GM19324 (cell line): ENCODE measurements around the gene WFDC6.

Experiments
- ATAC-seq: cut with Tn5 transposase; IDR thresholded peaks from one replicate; pipeline ENCODE4 v1.9.1; 2021; ENCODE audit warnings: mild to moderate bottlenecking, moderate library complexity; ENCODE audit not compliant: unreplicated experiment, low FRiP score

The WFDC6 gene

DNA sequence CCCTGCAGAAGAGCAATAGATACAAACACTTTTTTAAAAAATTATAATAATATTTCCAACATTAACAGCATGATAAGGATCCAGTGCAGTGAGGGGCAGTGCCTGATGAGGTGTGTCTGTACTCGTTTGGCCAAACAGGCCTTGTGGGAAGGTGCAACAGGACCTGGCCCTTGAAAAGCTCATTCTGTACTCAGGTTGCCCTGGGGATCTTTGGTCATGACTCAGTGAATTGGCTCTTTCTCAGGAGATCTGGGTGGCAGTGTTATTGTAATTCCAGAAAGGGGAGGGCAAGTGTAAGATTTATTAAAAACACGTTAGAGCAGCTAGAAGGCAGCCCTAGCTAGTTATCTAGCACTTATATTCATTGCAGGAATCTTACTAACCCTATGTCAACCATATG is 21.0 kb downstream of the WFDC6 start:
- ATAC-seq, result no peak

DNA sequence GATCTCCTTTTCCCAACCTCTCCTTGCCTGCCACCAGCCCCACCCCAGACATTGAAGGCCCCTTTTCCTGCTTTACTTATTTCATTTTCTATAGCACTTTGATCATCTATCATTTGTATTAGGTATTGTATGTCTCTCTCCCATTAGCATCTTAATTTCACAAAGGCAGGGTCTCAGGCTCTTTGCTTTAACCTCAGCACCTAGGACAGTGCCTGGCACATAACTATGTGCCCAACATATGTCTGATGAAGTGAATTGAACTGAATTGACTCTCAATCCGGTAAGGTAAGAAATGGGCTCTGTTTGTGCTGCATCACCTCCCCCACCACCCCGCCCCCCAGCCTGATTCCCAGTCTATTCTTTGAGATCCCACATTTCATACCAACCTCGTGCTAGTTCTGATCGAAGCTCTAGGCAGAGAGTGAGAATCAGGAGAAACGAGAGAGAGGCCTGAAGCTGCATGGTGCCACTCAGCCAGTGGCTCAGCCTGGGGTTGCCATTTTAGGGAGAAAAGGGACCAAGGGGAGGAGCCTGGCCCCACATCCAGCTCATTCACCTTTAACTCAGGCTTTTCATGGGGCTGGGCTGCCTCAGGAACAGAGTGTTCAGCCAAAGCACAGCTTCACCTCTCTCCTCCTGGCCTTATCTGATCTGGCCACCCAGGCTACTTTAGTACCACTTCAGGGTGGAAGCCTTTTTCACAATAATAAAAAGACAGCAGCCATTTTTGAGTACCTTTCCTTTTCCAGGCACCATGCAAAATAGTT is 24.0 kb downstream of the WFDC6 start, which contains the start of gene SPINT3:
TSS of gene SPINT3 (minus strand) at position 476 of the 767 bp plus-strand sequence. CDS start at position 462, 14 bp downstream.
- ATAC-seq, result no peak

DNA sequence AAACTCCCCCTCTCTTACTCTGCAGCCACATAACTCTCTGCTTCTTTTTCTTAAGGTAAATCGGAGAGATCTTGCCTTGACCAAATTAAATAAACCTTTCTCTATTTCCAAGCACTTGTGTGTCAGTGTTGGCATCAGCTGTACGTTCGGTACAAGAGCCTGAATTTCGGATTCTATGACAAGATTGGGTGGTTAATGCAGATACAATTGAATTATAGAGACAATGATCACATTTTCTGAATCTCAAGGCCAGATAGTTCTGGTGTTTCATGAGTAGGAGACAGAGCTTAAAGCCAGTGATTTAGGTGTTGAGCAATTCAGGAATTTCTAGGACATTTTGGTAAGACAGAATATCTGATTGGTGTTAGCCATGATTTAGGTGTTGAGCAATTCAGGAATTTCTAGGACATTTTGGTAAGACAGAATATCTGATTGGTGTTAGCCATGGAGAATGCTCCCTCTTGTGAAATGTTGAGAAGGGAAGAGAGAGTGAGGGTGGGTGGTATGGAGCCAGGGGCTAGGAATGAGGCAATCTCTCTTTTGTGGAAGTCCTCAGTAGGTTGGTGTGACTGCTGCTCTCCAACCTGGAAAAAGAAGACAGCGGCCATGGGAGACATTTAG is 28.9 kb downstream of the WFDC6 start:
- ATAC-seq, result no peak

DNA sequence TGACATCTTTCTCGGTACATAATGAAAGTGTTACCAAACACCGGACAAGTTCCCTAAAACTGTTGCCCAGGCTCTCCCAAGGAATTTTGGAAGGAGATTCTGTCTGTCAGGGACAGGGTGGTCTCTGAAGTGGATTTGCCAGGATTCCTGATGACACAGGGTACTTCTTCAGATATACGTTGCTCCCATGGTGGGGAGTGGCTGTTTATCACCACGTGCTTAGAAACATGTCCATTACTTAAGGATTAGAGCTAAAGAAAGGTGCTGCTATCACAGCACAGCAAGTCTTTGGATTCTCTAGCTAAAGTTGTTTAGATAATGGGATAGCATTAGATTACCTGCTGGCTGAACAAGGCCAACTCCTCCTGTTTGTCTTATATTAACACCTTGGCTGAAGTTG is 30.2 kb downstream of the WFDC6 start:
- ATAC-seq, result no peak

DNA sequence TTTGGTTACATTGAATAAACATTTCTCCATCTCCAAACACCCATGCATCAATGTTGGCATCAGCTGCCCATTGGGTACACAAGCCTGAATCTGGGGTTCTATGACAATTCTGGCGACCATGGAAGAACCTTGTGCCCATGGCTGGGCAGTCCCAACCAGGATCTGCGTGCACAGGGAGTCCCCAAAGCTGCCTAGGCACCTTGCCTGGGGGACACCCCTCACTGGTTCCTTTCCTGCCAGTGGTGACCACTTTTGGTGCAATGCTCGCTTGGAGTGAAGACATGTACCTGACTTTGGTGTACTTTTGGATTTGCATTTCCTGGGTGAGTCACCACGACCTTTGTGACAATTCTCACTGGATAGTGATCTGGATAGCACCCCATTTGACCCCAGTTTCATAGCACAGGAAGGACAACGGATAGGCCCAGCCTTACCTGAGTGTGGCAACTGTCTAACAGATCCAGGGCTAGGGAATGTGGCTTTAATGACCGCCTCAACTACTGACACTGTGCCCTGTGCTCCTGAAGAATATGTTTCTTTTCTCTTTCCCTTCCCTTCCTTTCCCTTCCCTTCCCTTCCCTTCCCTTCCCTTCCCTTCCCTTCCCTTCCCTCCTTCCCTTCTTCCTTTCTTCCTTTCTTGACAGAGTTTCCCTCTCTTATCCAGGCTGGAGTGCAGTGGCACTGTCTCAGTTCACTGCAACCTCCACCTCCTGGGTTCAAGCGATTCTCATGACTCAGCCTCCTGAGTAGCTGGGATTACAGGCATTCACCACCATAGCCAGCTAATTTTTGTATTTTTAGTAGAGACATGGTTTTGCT is 31.0 kb downstream of the WFDC6 start:
- no peak for ATAC-seq

DNA sequence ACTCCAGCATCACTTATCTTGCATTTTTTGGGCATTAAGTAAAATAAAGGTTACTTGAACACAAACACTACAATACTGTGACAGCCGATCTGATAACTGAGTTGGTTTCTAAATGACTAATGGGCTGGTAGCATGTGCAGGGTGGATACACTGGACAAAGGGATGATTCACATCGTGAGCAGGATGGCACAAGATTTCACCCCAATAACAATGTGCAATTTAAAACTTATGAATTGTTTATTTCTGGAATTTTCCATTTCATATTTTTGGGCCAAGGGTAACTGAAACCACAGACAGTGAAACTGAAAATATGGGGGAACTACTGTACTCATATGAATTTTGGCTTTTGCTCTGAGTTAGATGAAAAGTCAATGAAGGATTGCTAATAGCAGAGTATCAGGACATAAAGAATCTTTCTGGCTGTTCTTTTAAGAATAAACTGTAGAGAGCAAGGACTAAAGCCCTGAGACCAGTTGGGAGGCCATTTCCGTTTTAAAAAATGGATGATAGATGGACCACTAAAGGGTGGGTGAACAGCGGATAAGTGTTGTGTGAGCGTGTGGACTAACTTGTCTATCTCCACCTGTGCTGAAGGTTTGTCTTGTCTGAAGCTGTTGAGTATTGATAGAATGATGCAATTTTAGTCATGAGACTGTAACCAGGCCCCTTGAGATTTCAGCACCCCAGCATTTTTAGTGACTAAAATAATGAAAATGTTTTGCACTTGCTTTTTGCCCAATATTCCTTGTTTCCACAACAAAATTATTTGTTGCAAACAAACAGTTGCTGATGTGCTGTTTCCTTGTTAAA is 32.1 kb downstream of the WFDC6 start:
- no peak for ATAC-seq

DNA sequence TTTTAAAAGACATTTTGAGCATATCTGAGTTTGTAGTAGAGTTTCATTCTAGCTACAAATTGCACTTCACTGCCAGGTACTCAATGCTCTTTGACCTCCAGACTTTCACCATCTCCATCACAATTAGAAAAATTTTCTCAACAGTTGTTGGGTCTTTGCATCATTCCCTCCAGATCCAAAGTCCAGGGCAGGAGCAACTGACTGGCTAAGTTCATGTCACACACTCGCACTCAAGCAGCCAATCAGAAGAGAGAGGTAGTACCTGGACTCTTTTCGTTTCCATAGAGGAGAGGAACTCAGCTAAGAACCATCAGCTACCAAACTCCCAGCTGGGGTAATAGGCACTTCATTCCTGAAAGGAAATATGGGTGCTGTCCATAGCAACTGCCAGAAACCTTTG is 32.9 kb downstream of the WFDC6 start:
- ATAC-seq, result no peak

DNA sequence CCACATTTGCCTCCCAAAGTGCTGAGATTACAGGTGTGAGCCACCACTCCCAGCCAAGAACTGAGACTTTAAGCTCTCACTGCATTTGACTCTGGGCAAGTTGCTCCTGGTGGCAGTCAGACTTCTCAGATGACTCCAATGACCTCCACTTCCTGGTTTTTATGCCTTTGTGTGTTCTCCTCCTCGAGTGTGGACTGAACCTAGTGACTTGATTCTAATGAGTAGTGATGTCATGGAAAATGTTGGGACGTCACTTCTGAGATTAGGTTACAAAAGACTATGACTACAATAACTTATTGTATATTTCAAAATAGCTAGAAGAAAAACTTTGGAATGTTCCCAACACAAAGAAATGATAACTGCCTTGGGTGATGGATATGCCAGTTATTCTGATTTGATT is 35.9 kb downstream of the WFDC6 start:
- no peak for ATAC-seq

DNA sequence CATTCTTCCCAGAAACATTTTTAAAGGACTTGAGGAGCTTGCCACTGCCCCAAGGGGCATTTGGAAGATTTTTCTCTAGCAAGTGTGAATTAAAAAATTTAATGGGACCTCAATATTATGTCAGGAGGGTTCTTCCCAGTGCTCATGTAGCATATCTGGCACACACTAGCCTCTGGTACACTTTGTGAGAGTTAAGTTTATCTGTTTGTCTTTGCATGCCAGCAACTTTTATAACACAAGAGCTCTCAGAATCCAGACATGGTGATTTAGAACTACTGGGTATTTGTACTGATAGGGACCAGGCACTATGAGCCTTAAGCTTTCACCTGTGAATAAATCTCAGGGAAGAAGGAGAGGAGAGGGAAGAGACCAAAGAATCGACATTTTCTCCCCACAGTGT is 36.7 kb downstream of the WFDC6 start:
- no peak for ATAC-seq

DNA sequence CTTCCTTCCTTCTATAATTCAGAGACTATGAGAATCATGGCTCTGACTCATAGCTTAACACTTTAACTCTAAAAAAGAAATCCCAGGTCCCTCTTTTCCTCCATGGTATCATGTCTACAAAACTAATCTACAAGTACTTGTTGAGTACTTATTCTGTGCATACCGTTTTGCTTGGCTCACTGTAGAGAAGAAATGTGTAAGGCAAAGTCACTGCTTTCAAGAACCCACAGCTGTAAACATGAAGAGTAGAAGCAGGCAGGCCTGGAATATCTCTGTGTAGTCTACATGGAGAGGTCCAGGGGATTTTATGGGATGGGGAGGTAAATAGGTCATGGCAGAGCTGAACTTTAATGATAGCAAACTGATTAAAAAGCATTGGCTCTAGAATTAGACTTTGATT is 37.7 kb downstream of the WFDC6 start:
- no peak for ATAC-seq

DNA sequence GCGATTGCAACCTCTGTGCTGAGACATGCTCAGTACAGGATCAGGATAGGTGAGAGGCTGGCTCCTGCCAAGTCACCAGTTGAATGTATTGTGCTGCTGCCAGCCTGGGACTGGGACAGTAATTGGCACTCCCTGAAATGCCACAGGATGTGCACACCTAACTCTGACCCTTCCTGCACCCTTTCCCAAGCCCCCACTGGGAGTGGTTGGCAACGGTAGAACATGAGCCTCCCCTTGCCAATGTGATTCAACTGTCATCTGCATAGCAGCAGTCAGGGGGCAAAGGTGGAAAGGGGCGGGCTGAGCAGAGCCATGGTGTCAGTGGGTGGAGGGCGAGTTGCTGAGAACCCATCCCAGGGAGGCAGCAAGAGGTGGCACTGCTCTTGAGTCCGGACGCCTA is 39.3 kb downstream of the WFDC6 start:
- ATAC-seq, result no peak

DNA sequence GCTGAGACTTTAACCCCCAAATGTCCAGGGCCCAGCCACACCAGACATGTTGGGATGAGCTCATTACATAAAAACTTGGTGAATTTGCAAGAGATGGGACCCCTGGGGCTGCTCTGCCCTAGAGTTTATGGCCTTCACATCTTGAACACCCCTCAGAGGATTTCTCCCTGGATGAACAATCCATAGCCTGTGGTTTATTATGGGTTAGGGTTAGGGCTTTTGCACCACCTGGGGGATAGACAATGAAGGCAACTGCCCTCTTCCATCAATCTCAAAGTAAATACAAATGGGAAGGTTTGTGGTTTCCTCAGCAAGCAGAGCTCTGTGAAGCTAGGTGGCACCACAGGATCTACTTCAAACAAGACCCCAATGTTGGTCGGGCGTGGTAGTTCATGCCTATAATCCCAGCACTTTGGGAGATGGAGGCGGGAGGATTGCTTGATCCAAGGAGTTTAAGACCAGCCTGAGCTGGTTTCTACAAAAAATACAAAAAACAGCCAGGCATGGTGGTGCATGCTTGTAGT is 41.2 kb downstream of the WFDC6 start:
- no peak for ATAC-seq

DNA sequence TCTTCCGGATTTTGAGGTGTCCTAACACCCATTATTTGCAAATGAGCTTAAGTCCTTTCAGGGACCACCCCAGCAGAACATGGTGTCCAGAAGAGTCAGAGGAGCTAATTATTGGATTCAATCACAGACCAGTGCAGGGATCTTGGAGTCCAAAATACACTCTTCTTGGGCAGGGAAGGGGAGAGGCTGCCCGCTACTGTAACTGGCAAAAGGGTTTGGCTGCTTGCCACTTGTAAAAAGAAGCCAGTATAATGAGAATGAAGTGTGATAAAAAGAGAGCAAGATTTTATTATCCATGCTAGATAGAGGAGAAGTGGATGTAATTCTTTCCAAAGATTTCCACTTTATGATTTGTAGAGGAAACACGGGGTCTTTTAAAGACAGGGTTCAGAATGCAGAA is 43.1 kb downstream of the WFDC6 start:
- ATAC-seq, result no peak

DNA sequence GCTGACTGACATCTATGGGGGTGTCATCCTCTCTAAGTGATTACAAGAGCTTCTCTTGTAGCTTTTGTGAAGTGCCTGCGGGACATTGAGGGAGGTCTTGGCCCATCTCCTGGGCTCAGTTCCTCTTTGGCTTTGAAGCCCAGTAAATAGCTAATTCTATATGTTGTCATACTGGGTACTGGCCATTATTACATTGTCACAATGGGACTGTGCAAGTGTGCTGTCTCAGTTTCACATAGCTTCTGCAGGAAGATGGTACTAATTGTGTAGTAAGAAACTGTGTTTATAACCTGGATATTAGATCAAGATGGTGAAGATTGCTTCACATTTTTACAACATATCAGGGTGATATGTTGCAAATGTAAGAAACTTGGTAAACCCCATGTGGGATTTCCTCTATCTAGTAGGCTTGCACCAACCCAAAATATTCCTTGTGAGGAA is 43.8 kb downstream of the WFDC6 start:
- ATAC-seq, result no peak

DNA sequence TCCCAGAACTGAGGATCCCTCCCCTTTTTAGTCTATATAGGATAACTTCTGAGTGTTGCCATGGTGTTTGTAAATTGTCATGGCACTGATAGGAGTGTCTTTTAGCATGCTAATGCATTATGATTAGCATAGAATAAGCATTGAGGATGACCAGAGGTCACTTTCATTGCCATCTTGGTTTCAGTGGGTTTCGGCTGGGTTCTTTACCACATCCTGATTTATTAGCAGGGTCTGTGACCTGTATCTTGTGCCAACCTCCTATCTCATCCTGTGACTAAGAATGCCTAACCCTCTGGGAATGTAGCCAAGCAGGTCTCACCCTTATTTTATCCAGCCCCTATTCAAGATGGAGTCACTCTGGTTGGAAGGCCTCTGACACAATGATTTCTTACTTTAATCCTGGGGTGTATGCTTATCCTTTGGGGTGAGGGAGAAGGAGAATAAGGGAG is 50.2 kb downstream of the WFDC6 start:
- ATAC-seq, result no peak

DNA sequence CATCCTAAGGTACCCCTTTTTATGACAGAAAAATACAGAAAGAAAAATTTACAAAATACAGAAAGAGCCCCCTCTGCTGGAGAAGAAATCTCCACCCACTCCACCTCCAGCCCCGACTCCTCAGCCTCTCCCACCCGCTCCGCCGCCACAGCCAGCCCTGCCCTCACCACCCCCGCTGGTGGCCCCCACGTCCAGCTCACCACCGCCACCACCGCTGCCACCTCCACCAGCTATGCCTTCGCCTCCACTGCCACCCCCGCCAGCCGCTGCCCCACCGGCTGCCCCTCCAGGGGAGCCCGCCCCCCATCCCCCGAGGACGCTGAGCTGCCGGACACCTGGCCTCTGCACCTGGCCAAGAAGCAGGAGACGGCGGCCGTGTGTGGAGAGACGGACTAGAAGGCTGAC is 52.0 kb downstream of the WFDC6 start:
- no peak for ATAC-seq

DNA sequence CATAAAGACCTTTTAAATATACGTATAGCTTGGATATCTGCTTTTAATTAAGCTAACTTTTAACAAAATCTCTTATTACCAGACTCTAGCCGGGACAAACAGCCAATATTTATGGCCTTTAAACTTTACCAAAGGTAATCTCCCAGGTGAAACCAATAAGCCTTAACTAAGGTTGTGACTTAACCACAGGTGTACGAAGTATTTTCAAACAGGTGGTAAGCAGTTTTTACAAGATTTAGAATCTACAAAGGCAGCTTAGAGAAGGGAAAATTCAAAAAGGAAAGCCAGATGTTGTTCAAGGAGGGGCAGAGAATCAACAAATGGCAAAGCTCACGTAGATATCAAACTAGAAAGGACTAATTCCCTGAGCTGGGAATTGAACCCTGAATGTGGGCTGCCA is 53.9 kb downstream of the WFDC6 start:
- no peak for ATAC-seq

DNA sequence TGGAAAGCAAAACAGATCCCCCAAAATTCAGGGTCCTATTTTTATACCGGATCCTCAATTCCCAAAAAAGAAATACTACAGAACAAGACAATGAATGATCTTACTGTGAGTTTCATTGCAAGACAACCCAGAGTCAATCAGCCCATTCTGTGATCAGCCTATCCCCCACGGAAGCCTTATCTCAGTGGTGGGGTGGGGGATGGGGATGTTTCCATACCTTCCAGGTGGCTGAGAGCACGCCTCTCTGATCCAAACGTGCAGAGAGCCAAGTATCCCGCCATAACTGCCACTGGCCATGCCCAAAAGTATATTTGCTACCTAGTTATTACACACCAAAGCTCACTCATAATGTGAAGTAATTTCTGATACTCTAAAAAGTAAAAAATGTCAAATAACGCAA is 54.6 kb downstream of the WFDC6 start:
- ATAC-seq, result no peak
